ENCODE measurements around the gene ANKRD23. TPM values are rescaled to one million over a fixed set of nuclear protein-coding genes. Genes with fewer than 3 reads are reported as not detected.

The ANKRD23 gene
- total RNA-seq, 1 donor from 2014 or later, result 5.7 TPM

GRCh38 chr2:96888072-96889011 lies 44.5 kb upstream of the ANKRD23 start:
- Mint-ChIP-seq H3K9me3 (ENCODE audit: unreplicated experiment) (peaks cover 7% of the 10 kb centered on the region), H3K27me3 (ENCODE audit: unreplicated experiment) (peaks cover 2% of the 10 kb centered on the region), H3K4me1 (ENCODE audit: low read depth, unreplicated experiment) (no peaks in the 10 kb centered on the region), H3K27ac (ENCODE audit: unreplicated experiment) (no peak overlapping the region), H3K4me3 (ENCODE audit: unreplicated experiment) (no peak overlapping the region), H3K36me3 (ENCODE audit: unreplicated experiment) (no peaks in the 10 kb centered on the region)
- no peak for DNase-seq
- TF ChIP-seq CTCF (IDR thresholded peaks at IDR 0.05; ENCODE audit: partially characterized antibody, unreplicated experiment), result no peak

- no peak for DNase-seq
- Mint-ChIP-seq H3K9me3 (ENCODE audit: unreplicated experiment) (peaks cover 4% of the 10 kb centered on the region), H3K27ac (ENCODE audit: unreplicated experiment) (no peak overlapping the region), H3K4me3 (ENCODE audit: unreplicated experiment) (no peak overlapping the region), H3K27me3 (ENCODE audit: unreplicated experiment) (peaks cover 3% of the 10 kb centered on the region), H3K36me3 (ENCODE audit: unreplicated experiment) (no peaks in the 10 kb centered on the region), H3K4me1 (ENCODE audit: low read depth, unreplicated experiment) (no peaks in the 10 kb centered on the region)
- no peak for TF ChIP-seq CTCF (IDR thresholded peaks at IDR 0.05; ENCODE audit: partially characterized antibody, unreplicated experiment)
Measured at GRCh38 chr2:96887493-96888012, 43.7 kb upstream of the ANKRD23 start.

- Mint-ChIP-seq H3K4me1 (ENCODE audit: low read depth, unreplicated experiment) (peaks cover 7% of the 10 kb centered on the region), H3K4me3 (ENCODE audit: unreplicated experiment) (no peak overlapping the region), H3K27me3 (ENCODE audit: unreplicated experiment) (peaks cover 3% of the 10 kb centered on the region), H3K9me3 (ENCODE audit: unreplicated experiment) (peaks cover 2% of the 10 kb centered on the region), H3K27ac (ENCODE audit: unreplicated experiment) (no peak overlapping the region), H3K36me3 (ENCODE audit: unreplicated experiment) (no peaks in the 10 kb centered on the region)
- TF ChIP-seq CTCF (IDR thresholded peaks at IDR 0.05; ENCODE audit: partially characterized antibody, unreplicated experiment), result no peak
- no peak for DNase-seq
Measured at GRCh38 chr2:96885432-96886347, 41.9 kb upstream of the ANKRD23 start.

- Mint-ChIP-seq H3K27ac (ENCODE audit: unreplicated experiment) (no peak overlapping the region), H3K36me3 (ENCODE audit: unreplicated experiment) (no peaks in the 10 kb centered on the region), H3K9me3 (ENCODE audit: unreplicated experiment) (peaks cover 6% of the 10 kb centered on the region), H3K4me3 (ENCODE audit: unreplicated experiment) (no peak overlapping the region), H3K27me3 (ENCODE audit: unreplicated experiment) (peaks cover 3% of the 10 kb centered on the region), H3K4me1 (ENCODE audit: low read depth, unreplicated experiment) (peaks cover 7% of the 10 kb centered on the region)
- no peak for TF ChIP-seq CTCF (IDR thresholded peaks at IDR 0.05; ENCODE audit: partially characterized antibody, unreplicated experiment)
- DNase-seq, result no peak
Measured at GRCh38 chr2:96884299-96885094, 40.7 kb upstream of the ANKRD23 start.
